GM23338 (cell line): Measurements from ENCODE around the gene TMEM150C.

Experiments used
- EZH2 ChIP-seq: fragments of 200-600 bp; sonication (generic); IDR thresholded peaks from one replicate; pipeline ENCODE4 v1.8.0; 2017; ENCODE audit warnings: antibody characterized with exemption, mild to moderate bottlenecking, low read depth; ENCODE audit not compliant: unreplicated experiment
- ZNF114 ChIP-seq: fragments of 250-450 bp; sonication (Bioruptor Pico); IDR thresholded peaks from 2 replicates; pipeline ENCODE4 v1.5.0; 2020; ENCODE audit warnings: mild to moderate bottlenecking, moderate library complexity
- TF ChIP-seq, protein P1 (sequence below): IDR thresholded peaks from one replicate; pipeline ENCODE4 v1.6.1; 2018; ENCODE audit warnings: antibody characterized with exemption; ENCODE audit not compliant: unreplicated experiment
- TF ChIP-seq, protein P2 (sequence below), 2 experiments: fragments of 200-600 bp in 1 of 2; sonication (generic) in 1 of 2; conservative IDR thresholded peaks; 2 replicates each; pipeline versions ENCODE4 v1.5.1 to v1.6.1; 2016 to 2017; ENCODE audit warnings: antibody characterized with exemption in 2 of 2, low read depth in 2 of 2, mild to moderate bottlenecking in 2 of 2, moderate library complexity in 1 of 2

GRCh38 chr4:82585690-82586435 lies 24.1 kb upstream of the TMEM150C start:
- TF ChIP-seq, protein P1, sequence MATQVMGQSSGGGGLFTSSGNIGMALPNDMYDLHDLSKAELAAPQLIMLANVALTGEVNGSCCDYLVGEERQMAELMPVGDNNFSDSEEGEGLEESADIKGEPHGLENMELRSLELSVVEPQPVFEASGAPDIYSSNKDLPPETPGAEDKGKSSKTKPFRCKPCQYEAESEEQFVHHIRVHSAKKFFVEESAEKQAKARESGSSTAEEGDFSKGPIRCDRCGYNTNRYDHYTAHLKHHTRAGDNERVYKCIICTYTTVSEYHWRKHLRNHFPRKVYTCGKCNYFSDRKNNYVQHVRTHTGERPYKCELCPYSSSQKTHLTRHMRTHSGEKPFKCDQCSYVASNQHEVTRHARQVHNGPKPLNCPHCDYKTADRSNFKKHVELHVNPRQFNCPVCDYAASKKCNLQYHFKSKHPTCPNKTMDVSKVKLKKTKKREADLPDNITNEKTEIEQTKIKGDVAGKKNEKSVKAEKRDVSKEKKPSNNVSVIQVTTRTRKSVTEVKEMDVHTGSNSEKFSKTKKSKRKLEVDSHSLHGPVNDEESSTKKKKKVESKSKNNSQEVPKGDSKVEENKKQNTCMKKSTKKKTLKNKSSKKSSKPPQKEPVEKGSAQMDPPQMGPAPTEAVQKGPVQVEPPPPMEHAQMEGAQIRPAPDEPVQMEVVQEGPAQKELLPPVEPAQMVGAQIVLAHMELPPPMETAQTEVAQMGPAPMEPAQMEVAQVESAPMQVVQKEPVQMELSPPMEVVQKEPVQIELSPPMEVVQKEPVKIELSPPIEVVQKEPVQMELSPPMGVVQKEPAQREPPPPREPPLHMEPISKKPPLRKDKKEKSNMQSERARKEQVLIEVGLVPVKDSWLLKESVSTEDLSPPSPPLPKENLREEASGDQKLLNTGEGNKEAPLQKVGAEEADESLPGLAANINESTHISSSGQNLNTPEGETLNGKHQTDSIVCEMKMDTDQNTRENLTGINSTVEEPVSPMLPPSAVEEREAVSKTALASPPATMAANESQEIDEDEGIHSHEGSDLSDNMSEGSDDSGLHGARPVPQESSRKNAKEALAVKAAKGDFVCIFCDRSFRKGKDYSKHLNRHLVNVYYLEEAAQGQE: no peak
- TF ChIP-seq, protein P2, sequence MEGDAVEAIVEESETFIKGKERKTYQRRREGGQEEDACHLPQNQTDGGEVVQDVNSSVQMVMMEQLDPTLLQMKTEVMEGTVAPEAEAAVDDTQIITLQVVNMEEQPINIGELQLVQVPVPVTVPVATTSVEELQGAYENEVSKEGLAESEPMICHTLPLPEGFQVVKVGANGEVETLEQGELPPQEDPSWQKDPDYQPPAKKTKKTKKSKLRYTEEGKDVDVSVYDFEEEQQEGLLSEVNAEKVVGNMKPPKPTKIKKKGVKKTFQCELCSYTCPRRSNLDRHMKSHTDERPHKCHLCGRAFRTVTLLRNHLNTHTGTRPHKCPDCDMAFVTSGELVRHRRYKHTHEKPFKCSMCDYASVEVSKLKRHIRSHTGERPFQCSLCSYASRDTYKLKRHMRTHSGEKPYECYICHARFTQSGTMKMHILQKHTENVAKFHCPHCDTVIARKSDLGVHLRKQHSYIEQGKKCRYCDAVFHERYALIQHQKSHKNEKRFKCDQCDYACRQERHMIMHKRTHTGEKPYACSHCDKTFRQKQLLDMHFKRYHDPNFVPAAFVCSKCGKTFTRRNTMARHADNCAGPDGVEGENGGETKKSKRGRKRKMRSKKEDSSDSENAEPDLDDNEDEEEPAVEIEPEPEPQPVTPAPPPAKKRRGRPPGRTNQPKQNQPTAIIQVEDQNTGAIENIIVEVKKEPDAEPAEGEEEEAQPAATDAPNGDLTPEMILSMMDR (conservative IDR thresholded peaks at IDR 0.05; ENCODE audit: low read depth in 2 of 2): no peak
- no peak for TF ChIP-seq ZNF114 (CRISPR knock-in tag)
- no peak for TF ChIP-seq EZH2
